ENCODE measurements around the gene ZDHHC3.

ZDHHC3 gene

DNA sequence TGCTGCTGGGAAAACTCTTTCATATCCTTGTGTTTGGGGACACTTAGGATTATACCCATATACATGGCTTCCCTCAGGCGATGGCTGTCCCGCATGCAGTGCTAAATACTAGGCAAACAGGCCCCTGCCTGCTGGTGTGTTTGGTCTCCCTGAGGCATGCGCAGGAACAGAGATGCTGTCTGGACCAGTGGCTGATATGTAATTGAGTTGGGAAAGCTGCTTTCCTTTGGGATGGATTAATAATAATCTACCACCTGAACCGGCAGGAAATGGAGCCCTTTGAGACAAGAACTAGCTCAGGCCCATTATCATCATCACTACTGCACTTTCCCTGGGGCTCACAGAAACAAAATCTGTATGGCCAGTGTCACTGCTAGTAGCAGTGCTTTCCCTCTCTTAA is 18.0 kb downstream of the ZDHHC3 start:
- Histone ChIP-seq H3K4me2 (ENCODE audit: low read length) (no peak overlapping the region), H3K27ac (ENCODE audit: low read depth, low read length) (no peak overlapping the region), H2AK5ac (ENCODE audit: low read length) (no peak overlapping the region), H3K14ac (ENCODE audit: low read length) (no peak overlapping the region), H2BK5ac (ENCODE audit: low read depth, low read length, poor library complexity) (no peak overlapping the region), H3K4me1 (ENCODE audit: control insufficient read depth in 1 of 2, insufficient read depth in 2 of 2, low read length in 2 of 2) (peaks cover 0 to 3% of the 10 kb centered on the region in 2 experiments), H4K12ac (ENCODE audit: low read depth, low read length) (no peak overlapping the region), H3K79me1 (ENCODE audit: low read length) (no peaks in the 10 kb centered on the region), H3K9ac (ENCODE audit: low read length) (no peak overlapping the region), H3K18ac (ENCODE audit: low read length) (no peak overlapping the region), H4K91ac (ENCODE audit: low read depth, low read length) (no peak overlapping the region), H3K36me3 (ENCODE audit: control insufficient read depth in 1 of 2, insufficient read depth in 2 of 2, low read length in 2 of 2) (peaks cover 8 to 17% of the 10 kb centered on the region in 2 experiments), H3K9me3 (ENCODE audit: insufficient read depth, low read depth, low read length) (no peaks in the 10 kb centered on the region), H3K23ac (ENCODE audit: low read length) (no peak overlapping the region), H3K79me2 (ENCODE audit: control insufficient read depth, insufficient read depth, low read length, poor library complexity) (no peaks in the 10 kb centered on the region), H3K27me3 (ENCODE audit: insufficient read depth, low read length) (no peaks in the 10 kb centered on the region), H2AFZ (ENCODE audit: insufficient read depth, low read length, poor library complexity) (no peak overlapping the region), H2BK12ac (ENCODE audit: low read length) (no peak overlapping the region), H4K8ac (ENCODE audit: low read depth, low read length) (no peak overlapping the region), H3K4ac (ENCODE audit: low read depth, low read length) (no peak overlapping the region), H3K4me3 (ENCODE audit: low read depth, low read length) (no peak overlapping the region), H2BK120ac (ENCODE audit: insufficient read depth, low read length, poor library complexity) (no peak overlapping the region)
- no CpG with 5 or more reads among the region's 4 CpGs for WGBS (ENCODE audit: extremely low coverage, insufficient coverage, insufficient read length)
- peak; percentile 62 to 77 for DNase-seq

GRCh38 chr3:44955917-44956316 is 20.1 kb downstream of the ZDHHC3 start:
- H3K4me2 ChIP-seq (ENCODE audit: low read length), result no peak overlapping the region
- no peaks in the 10 kb centered on the region for H3K27me3 ChIP-seq (ENCODE audit: insufficient read depth, low read length)
- H3K79me1 ChIP-seq (ENCODE audit: low read length), result no peaks in the 10 kb centered on the region
- H3K23ac ChIP-seq (ENCODE audit: low read length), result no peak overlapping the region
- no peak for DNase-seq
- H3K18ac ChIP-seq (ENCODE audit: low read length), result no peak overlapping the region
- peaks cover 0 to 3% of the 10 kb centered on the region in 2 experiments for H3K4me1 ChIP-seq (ENCODE audit: control insufficient read depth in 1 of 2, insufficient read depth in 2 of 2, low read length in 2 of 2)
- no peak overlapping the region for H4K91ac ChIP-seq (ENCODE audit: low read depth, low read length)
- no peak overlapping the region for H3K9ac ChIP-seq (ENCODE audit: low read length)
- no peak overlapping the region for H3K4me3 ChIP-seq (ENCODE audit: low read depth, low read length)
- no peaks in the 10 kb centered on the region for H3K9me3 ChIP-seq (ENCODE audit: insufficient read depth, low read depth, low read length)
- H2BK5ac ChIP-seq (ENCODE audit: low read depth, low read length, poor library complexity), result no peak overlapping the region
- H3K14ac ChIP-seq (ENCODE audit: low read length), result no peak overlapping the region
- no peak overlapping the region for H4K12ac ChIP-seq (ENCODE audit: low read depth, low read length)
- no peak overlapping the region for H2AFZ ChIP-seq (ENCODE audit: insufficient read depth, low read length, poor library complexity)
- H2AK5ac ChIP-seq (ENCODE audit: low read length), result no peak overlapping the region
- no CpG with 5 or more reads among the region's 1 CpG for WGBS (ENCODE audit: extremely low coverage, insufficient coverage, insufficient read length)
- H2BK12ac ChIP-seq (ENCODE audit: low read length), result no peak overlapping the region
- H3K4ac ChIP-seq (ENCODE audit: low read depth, low read length), result no peak overlapping the region
- H3K36me3 ChIP-seq (ENCODE audit: control insufficient read depth in 1 of 2, insufficient read depth in 2 of 2, low read length in 2 of 2), result peaks cover 8 to 17% of the 10 kb centered on the region in 2 experiments
- no peak overlapping the region for H3K27ac ChIP-seq (ENCODE audit: low read depth, low read length)
- H3K79me2 ChIP-seq (ENCODE audit: control insufficient read depth, insufficient read depth, low read length, poor library complexity), result no peaks in the 10 kb centered on the region
- H2BK120ac ChIP-seq (ENCODE audit: insufficient read depth, low read length, poor library complexity), result no peak overlapping the region
- no peak overlapping the region for H4K8ac ChIP-seq (ENCODE audit: low read depth, low read length)

DNA sequence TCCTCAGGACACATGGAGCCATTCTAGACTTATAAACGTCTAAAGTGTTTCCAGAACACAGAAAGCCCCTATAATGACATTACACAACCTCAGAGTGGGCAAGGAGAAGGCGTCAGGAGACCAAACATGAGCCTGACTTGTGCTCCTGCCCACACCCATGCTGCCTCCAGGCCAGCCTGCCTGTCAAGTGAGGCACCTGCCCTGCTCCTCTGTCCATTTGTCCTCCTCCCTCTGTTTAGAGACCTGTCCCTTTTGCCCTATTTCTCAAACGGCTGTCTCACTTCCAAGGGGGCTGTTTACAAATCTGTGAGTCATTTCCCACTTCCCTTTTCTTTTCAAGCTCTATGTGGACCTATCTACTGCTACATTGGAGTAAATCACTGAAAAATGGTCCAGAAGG is 21.0 kb downstream of the ZDHHC3 start:
- Histone ChIP-seq H3K36me3 (ENCODE audit: control insufficient read depth in 1 of 2, insufficient read depth in 2 of 2, low read length in 2 of 2) (peaks cover 8 to 17% of the 10 kb centered on the region in 2 experiments), H3K4me1 (ENCODE audit: control insufficient read depth in 1 of 2, insufficient read depth in 2 of 2, low read length in 2 of 2) (peaks cover 0 to 3% of the 10 kb centered on the region in 2 experiments), H3K27me3 (ENCODE audit: insufficient read depth, low read length) (no peaks in the 10 kb centered on the region), H3K4ac (ENCODE audit: low read depth, low read length) (no peak overlapping the region), H3K14ac (ENCODE audit: low read length) (no peak overlapping the region), H2BK120ac (ENCODE audit: insufficient read depth, low read length, poor library complexity) (no peak overlapping the region), H4K12ac (ENCODE audit: low read depth, low read length) (no peak overlapping the region), H3K4me2 (ENCODE audit: low read length) (no peak overlapping the region), H2AK5ac (ENCODE audit: low read length) (no peak overlapping the region), H3K9me3 (ENCODE audit: insufficient read depth, low read depth, low read length) (no peaks in the 10 kb centered on the region), H3K27ac (ENCODE audit: low read depth, low read length) (no peak overlapping the region), H3K18ac (ENCODE audit: low read length) (no peak overlapping the region), H3K23ac (ENCODE audit: low read length) (no peak overlapping the region), H2AFZ (ENCODE audit: insufficient read depth, low read length, poor library complexity) (no peak overlapping the region), H3K4me3 (ENCODE audit: low read depth, low read length) (no peak overlapping the region), H3K9ac (ENCODE audit: low read length) (no peak overlapping the region), H2BK12ac (ENCODE audit: low read length) (no peak overlapping the region), H3K79me1 (ENCODE audit: low read length) (no peaks in the 10 kb centered on the region), H4K91ac (ENCODE audit: low read depth, low read length) (no peak overlapping the region), H2BK5ac (ENCODE audit: low read depth, low read length, poor library complexity) (no peak overlapping the region), H3K79me2 (ENCODE audit: control insufficient read depth, insufficient read depth, low read length, poor library complexity) (no peaks in the 10 kb centered on the region), H4K8ac (ENCODE audit: low read depth, low read length) (no peak overlapping the region)
- DNase-seq, result peak; percentile 37 to 40
- WGBS (ENCODE audit: extremely low coverage, insufficient coverage, insufficient read length), result no CpG with 5 or more reads among the region's 3 CpGs

DNA sequence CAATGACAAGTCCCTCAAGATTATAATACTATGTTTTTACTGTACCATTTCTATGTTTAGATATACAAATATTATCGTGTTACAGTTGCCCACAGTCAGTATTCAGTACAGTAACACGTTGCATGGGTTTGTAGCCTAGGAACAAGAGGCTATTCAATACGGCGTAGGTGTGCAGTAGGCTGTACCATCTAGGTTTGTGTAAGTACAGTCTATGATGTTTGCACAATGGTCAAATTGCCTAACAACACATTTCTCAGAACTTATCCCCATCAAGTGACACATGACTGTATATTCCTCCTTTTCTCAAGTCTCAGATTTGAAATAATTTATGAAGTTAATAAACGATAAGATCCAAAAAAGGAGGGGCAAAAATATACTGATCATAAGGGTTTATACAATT is 21.7 kb downstream of the ZDHHC3 start:
- no peaks in the 10 kb centered on the region for H3K79me1 ChIP-seq (ENCODE audit: low read length)
- H3K4me2 ChIP-seq (ENCODE audit: low read length), result no peak overlapping the region
- no peaks in the 10 kb centered on the region for H3K79me2 ChIP-seq (ENCODE audit: control insufficient read depth, insufficient read depth, low read length, poor library complexity)
- H3K18ac ChIP-seq (ENCODE audit: low read length), result no peak overlapping the region
- no peak overlapping the region for H4K8ac ChIP-seq (ENCODE audit: low read depth, low read length)
- H3K27ac ChIP-seq (ENCODE audit: low read depth, low read length), result no peak overlapping the region
- no peak overlapping the region for H2BK12ac ChIP-seq (ENCODE audit: low read length)
- H3K4me1 ChIP-seq (ENCODE audit: control insufficient read depth in 1 of 2, insufficient read depth in 2 of 2, low read length in 2 of 2), result peaks cover 0 to 3% of the 10 kb centered on the region in 2 experiments
- no peak overlapping the region for H3K23ac ChIP-seq (ENCODE audit: low read length)
- H2BK5ac ChIP-seq (ENCODE audit: low read depth, low read length, poor library complexity), result no peak overlapping the region
- H2BK120ac ChIP-seq (ENCODE audit: insufficient read depth, low read length, poor library complexity), result no peak overlapping the region
- whole genome bisulfite sequencing (ENCODE audit: extremely low coverage, insufficient coverage, insufficient read length), result no CpG with 5 or more reads among the region's 5 CpGs
- H2AFZ ChIP-seq (ENCODE audit: insufficient read depth, low read length, poor library complexity), result no peak overlapping the region
- H3K14ac ChIP-seq (ENCODE audit: low read length), result no peak overlapping the region
- H2AK5ac ChIP-seq (ENCODE audit: low read length), result no peak overlapping the region
- no peak overlapping the region for H3K4ac ChIP-seq (ENCODE audit: low read depth, low read length)
- H3K9ac ChIP-seq (ENCODE audit: low read length), result no peak overlapping the region
- H4K91ac ChIP-seq (ENCODE audit: low read depth, low read length), result no peak overlapping the region
- H3K27me3 ChIP-seq (ENCODE audit: insufficient read depth, low read length), result no peaks in the 10 kb centered on the region
- peaks cover 8 to 17% of the 10 kb centered on the region in 2 experiments for H3K36me3 ChIP-seq (ENCODE audit: control insufficient read depth in 1 of 2, insufficient read depth in 2 of 2, low read length in 2 of 2)
- no peak overlapping the region for H3K4me3 ChIP-seq (ENCODE audit: low read depth, low read length)
- H3K9me3 ChIP-seq (ENCODE audit: insufficient read depth, low read depth, low read length), result no peaks in the 10 kb centered on the region
- peak in 1 of 2 donors; percentile 22 for DNase-seq
- H4K12ac ChIP-seq (ENCODE audit: low read depth, low read length), result no peak overlapping the region
